ENCODE measurements around the gene WFS1.

GRCh38 chr4:6342530-6343293 lies 73.1 kb downstream of the WFS1 start:
- TF ChIP-seq EZH2 (IDR thresholded peaks at IDR 0.05) (no peak), POLR2AphosphoS5 (IDR thresholded peaks at IDR 0.05; ENCODE audit: borderline replicate concordance, low read depth, low read length) (no peak)

Measured in SK-N-MC (cell line).